Colon (tissue), 2 donors: ENCODE data around the gene SIGLEC11.
"Not testable (repeated sequence)": the region's sequence is repeated elsewhere in the genome, so short reads cannot be mapped to it uniquely, and the experiment has no call there.

Source experiments
- FAIRE-seq: peaks from 2 replicates; lab custom pipeline; 2012; peaks lifted over from hg19 to GRCh38; lab: Jason Lieb, UNC
- donor health status: control.
- donor health status: control.

SIGLEC11 gene

DNA sequence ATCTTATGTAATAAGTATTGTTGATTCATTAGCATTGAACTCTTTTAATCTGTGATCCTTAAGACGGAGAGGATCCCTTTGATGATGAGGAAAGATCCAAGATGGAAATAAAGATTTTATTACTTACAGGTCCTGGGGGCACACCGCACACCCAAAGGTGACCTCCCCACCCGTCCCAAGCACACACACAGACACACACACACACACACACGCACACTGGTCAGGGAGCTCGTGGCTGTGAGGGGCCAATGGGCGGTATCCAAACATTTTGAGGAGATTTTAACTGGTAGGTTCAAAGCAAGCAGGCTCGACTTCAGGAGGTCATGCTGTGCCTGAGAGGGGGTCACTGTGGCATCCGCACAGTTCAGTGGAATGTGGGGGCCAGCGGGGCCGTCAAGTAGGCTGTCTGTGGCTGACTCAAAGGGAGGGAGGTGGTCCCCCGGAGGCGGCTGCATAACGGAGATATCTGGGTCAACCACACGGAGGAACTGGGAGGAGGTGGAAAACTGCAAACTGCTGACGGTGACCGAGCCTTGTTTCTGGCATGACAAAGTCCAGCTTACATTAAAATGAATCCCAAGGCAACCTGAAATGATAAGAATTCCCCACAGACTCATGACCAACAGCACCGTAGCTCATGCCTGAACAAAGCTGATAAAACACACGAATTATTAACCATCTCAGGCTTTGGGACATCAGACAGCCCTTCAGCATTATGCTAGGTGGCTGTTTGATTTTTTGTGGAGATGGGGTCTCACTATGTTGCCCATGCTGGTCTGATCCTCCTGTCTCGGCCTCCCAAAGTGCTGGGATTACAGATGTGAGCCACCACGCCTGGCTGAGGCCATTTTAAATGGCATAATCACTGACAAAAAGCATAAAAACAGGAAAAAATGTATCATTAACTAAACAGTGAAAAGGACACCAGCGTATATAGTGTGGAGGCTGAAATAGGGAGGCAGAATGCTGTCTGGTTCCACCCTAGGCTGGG is 20.9 kb upstream of the SIGLEC11 start:
- no peak for FAIRE-seq

DNA sequence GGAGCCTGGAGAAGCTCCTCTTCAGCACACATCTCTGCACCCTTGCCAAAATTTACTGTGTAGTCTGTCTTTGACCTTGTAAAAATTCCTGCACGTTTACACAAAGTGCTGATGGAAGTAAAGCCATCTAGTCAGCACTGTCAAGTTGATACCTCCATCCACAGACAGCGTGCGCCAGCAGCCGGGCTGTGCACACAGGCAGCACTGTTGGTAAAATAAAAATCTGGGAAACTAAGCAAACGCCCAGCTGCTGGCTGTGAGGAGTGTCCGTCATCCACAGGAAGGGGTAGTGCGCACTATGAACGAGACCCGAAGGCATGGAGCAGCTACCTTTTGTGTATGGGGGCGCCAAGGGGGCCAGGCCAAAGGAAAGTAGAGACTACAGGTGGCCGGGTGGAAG is 17.4 kb upstream of the SIGLEC11 start:
- no peak for FAIRE-seq

DNA sequence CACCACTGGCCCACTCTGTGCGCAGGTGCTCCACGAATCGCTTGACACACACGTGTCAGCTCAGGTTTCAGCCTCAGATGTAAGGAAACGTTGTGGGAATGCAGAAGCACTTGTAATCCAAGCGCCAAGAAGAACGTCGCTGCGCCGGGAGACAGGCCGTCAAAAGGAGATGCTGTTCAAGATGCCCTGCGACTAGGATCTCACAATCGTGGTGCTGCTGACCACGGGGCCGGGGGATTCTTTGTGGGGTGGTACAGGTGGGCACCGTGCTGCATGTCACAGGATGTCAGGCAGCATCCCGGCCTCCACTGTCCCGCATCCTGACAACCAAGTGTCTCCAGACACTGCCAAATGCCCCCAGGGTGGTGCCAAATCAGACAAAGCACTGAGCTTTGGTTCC is 16.9 kb upstream of the SIGLEC11 start:
- no peak for FAIRE-seq

DNA sequence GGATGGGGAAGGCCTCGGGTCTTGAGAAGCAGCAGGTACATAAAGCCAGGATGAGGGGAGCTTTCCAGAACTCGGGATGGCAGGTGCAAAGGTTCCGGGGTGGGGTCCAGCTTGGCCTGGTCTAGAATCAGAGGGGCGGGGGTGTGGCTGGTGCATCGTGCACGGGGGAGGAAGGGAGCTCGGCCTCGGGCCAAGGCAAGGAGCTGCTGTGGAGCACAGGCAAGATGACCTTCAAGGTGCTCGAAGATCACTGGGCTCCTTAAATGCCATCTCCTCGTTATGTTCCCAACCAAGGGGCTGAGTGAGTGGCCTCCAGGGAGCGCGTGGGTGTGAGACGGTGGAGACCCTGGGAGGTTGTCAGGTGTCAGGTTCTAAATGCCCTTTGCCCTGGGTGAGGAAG is 16.1 kb upstream of the SIGLEC11 start:
- FAIRE-seq = no peak

DNA sequence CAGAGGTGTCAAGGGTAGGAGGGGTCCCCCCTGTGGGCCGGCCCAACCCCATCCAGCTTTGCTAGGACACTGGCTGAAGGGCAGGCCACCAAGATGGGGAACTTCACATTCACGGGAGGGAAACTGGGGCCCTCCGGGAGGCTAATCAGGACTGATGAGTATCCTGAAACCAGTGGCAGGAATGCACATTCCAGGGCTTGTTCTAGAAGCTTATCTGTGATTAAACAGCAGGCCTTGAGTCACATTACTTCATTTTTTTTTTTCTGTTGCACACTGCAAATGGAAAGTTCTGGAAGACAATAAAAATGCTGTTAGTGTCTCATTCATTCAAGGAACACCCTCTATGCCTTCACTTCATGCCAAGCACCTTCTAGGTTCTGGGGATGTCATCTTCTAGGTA is 15.5 kb upstream of the SIGLEC11 start:
- FAIRE-seq = no peak

DNA sequence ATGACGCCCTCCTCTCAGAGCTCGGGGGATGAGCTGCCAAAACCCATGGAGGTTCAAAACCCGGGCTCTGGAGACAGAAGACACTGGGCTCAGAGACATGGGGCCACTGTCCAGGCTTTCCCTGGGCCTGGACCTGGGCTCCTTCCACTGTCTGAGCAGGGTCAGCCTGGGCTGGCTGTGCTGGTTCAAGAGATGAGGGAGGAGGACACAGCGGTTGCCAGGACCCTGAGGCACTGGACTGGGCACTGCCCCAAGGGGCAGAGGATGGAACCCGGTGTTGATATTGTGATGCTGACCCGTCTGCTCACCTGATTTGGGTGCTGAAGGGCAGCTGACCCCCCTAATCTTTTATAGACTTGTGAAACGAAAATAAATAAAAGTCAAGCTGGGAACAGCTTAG is 14.1 kb upstream of the SIGLEC11 start:
- no peak for FAIRE-seq

DNA sequence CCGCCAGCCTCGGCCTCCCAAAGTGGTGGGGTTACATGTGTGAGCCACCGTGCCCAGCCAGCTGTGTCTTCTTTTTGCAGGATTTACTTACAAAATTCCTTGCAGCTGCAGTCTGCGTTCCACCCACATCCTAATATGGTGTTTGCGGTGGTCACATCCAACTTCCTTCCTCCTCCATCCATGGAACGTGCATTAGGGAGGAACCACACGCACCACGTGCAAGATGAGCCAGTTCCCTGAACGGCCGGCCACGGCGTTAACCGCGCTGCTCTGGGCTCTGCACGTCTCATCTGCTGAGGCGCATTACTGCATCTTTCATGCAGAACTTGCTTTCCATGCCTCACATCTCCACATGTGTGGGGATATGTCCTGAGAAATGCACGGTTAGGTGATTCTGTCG is 13.0 kb upstream of the SIGLEC11 start:
- FAIRE-seq = no peak

DNA sequence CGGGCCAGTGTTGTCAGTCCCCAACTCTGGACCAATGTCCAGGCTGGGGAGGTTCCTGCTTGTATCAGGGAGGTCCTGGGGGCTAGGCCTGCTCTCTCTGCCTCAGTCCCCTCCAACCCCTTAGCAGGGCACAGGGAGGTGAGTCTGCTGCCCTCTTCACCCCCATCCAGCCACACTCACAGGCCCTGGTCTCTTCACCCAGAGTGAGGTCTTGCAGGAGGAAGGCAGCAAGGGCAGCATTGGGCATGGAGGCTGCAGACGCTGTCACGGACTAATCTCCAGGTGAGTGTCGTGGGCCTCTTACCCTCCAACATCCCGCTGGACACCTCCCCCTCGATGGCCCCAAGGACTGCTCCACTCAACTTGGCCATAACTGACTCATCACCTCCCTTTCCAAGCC is 11.9 kb upstream of the SIGLEC11 start:
- no peak for FAIRE-seq

DNA sequence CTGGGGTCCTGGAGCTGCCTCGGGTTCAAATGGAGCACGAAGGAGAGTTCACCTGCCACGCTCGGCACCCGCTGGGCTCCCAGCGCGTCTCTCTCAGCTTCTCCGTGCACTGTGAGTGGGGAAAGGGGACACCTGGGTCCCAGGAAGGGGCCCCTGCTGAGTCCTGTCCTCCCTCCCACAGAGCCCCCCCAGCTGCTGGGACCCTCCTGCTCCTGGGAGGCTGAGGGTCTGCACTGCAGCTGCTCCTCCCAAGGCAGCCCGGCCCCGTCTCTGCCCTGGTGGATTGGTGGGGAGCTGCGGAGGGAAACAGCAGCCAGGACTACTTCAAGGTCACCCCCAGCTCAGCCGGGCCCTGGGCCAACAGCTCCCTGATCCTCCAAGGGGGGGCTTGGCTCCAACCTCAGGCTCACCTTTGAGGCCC is 11.0 kb upstream of the SIGLEC11 start:
- FAIRE-seq = no peak

DNA sequence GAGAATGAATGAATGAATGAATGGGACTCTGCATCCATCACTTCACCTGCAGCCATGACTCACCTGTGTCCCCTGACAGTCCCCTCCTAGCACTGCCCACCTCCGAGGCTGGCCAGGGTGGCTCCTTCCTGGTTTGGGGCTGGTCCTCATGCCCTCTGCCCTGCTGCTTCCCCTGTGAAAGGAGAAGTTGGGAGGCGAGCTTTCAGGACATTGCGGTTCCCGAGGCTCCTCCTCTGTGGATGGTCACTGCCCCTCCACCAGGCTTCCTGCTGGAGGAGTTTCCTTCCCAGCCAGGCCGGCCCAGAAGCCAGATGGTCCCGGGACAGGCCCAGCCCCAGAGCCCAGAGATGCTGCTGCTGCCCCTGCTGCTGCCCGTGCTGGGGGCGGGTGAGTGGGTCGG is 8.4 kb upstream of the SIGLEC11 start:
- not testable (repeated sequence) for FAIRE-seq

DNA sequence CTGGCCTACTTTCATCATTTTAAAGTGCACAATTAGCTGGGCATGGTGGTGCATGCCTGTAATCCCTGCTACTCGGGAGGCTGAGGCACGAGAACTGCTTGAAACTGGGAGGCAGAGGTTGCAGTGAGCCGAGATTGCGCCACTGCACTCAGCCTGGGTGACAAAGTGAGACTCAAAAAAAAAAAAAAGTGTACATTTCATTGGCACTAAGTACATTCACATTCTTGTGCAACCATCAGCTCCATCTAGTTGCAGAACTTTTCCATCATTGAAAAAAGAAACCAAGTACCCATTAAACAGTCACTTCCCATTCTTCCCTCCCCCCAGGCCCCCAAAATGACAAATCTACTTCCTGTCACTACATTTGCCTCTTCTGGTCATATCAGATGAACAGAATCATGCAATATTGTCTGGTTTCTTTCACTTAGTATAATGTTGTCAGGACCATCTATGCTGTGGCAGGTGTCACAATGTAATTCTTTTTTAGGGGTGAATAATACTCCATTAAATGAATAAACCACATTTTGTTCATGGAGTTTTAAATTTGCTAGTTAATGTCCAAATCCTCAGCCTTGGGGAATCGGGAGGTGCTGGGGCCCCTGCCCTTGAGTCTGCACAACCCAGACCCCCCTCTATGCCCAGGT is 7.4 kb upstream of the SIGLEC11 start:
- FAIRE-seq = no peak

DNA sequence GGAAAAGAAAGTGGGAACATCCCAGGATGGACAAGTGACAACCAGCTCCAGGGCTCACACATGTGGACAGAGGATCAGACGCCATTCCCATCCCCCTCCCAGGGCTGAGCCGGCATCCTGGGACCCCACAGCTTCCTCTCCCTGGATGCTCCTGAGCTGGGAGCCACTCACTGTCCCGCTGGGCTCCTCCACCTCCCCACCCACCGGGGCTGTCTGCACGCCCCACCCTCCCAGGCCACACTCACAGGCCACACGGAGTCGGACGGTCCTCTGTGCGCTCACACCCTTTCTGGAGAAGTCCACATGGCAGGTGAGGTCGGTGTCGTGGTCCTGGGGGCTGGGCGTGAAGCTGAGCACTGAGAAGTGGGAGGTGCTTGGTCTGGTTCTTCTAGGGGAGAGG is 1.1 kb downstream of the SIGLEC11 start:
- FAIRE-seq = not testable (repeated sequence)

DNA sequence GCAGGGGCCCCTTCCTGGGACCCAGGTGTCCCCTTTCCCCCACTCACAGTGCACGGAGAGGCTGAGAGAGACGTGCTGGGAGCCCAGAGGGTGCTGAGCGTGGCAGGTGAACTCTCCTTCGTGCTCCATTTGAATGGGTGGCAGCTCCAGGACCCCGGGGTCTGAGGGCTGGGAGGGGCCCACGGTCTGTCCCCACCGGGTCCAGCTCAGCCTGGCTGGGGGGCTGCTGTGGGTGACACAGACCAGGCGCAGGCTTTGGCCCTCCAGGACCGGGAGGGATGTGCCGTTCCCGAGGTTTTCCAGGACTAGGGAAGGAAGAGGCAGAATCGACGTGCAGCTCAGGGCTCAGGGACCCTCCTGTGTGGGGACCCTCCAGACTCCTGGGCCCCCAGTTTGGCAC is 2.4 kb downstream of the SIGLEC11 start:
- FAIRE-seq = not testable (repeated sequence)

DNA sequence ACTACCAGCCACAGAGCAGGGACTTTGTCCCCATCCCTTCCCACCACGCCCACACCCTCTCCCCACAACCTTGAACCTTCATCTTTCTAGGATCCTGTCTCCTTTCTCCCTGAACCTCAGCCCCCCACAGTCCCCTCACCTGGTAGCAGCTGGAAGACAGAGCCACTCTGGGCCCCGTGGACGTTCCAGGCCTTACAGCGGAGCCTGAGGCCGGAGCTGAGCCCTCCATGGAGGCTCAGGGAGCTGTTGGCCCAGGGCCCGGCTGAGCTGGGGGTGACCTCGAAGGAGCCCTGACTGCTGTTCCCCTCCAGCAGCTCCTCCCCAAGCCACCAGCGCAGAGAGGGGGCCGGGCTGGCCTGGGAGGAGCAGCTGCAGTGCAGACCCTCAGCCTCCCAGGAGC is 2.8 kb downstream of the SIGLEC11 start:
- not testable (repeated sequence) for FAIRE-seq

DNA sequence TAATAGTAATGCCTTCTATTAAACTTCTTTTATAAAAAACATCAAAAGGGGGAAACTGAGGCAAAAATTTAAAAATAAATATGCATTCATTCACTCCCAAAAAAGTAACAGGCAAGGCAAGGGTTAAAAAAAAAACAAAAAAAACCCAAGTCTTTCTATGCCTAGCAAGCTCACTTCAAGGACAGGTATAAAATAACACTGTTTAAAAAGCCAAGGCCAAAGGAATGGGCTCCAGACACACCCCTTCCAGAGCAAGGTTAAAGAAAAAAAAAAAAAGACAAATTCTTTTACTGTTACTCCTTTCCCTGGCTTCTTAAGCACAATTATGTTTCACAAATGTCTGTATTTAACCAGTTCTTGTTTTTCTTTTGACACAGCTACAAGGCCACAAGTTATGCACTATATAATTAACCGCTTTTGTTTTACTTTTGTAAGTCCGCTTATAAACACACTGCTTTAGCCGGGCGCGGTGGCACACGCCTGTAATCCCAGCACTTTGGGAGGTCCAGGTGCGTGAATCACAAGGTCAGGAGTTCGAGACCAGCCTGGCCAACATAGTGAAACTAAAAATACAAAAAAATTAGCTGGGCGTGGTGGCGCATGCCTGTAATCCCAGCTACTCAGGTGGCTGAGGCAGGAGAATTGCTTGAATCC is 3.6 kb downstream of the SIGLEC11 start:
- FAIRE-seq = no peak

DNA sequence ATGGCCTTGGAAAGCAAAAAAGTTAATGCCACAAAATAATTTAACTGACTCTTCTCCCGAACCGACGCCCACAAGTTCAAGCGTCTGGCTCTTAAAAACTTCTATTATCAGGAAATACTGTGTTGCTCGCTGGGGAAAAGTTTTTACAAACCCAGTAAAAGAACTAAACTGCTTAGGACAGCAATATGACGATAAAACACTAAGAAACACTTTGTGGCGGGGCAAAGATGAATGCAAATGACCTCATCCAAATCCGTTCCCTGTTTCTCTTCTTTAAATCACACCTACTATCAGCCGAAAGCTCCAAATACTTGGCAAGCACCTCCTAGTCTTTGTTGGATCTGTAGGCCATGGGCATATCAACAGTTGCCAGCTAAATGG is 4.9 kb downstream of the SIGLEC11 start:
- FAIRE-seq = no peak

DNA sequence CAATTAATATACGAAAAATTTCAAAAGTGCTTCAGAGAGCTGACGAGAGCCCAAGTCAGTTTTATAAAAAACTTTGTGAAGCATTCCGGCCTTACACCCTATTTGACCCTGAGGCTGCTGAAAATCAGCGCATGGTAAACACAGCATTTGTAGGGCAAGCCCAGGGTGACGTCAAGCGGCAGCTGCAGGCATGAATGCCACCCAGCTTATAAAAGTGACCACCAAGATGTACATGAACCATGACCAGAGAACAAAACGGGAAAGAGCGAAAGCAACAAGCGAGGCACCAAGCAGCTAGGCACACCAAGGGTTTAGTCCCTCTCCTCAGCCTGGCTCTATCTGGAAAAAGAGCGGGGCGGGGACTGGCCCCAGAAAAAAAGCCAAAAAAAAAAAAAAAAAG is 6.0 kb downstream of the SIGLEC11 start:
- no peak for FAIRE-seq

DNA sequence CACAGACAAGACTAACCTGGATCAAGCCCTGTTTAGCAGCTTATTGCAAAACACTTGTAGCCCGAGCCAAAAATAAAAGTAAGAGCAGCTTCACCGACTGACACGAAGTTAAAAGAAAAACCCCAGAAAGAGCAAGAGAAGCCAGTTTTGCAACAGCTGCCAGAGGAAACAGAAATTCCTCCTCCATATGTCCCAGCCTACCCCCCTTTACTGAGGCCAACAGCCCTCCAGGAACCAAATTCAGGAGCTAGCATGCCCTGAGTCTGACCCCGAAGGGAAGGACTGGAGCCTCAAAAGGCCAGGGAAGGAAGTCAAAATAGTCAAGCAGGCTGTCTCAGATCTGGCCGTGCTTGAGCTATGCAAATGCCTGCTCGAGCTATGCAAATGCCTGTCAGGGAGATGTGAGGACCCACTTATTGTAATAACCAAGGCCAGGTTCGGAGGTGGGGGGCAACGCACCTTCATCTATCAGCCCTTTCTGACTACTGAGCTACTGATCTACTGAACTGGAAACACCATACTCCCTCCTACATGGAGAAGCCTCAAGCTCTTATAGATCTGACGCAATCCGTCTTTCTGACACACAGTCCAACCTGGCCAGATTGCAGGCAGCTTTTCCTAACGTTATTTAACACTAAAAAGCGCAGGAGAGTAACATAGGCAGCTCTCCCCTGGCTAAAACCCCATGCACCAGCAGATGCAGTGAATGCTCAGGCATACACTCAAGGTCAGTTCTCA is 6.7 kb downstream of the SIGLEC11 start:
- no peak for FAIRE-seq

DNA sequence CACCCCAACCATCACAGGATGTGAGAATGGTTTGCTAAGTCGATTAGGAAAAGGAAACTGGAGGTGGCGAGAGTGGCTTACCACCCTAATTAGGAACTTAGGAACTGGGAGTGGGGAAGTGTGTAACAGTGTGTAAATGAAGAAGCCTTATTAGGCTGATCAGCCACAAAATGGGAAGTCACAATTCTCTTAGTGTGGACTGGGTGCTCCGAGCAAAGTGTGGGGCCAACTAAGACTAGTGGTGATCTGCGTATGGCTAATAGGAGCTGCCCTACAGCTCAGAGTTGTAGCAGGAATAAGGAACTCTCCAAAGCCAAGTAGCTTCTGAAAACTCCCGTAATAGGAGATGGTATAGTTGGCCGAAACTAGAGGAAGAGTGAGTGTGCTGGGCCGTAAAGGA is 7.6 kb downstream of the SIGLEC11 start:
- no peak for FAIRE-seq

DNA sequence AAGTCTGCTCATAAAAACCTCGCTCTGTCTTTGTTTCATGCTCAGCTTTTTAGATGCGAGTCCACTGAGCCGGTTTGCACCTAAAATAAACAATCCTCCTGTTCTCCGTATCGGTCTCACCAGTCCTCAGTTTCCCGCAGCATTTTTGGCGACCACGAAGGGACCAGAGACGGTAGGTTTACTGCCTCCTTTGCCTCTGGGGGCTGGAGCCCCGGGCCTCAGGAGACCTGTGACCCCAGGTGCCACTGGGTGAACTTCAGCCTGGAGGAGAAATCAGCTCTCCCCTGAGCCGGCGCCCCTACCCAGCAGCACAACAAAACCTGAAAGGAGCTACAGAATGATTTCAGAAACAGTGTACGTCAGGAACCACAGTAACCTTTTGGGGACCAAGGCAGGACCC is 8.1 kb downstream of the SIGLEC11 start:
- FAIRE-seq = no peak

DNA sequence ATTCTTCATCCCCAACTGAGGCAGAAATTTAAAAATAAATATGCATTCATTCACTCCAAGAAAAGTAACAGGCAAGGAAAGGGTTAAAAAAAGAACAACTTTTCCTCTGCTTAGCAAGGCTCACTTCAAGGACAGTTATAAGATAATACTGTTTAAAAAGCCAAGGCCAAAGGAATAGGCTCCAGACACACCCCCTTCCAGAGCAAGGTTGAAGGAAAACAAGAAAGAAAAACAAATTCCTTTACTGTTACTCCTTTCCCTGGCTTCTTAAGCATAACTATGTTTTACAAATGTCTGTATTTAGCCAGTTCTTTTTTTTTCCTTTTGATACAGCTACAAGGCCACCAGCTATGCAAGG is 8.5 kb downstream of the SIGLEC11 start:
- no peak for FAIRE-seq

DNA sequence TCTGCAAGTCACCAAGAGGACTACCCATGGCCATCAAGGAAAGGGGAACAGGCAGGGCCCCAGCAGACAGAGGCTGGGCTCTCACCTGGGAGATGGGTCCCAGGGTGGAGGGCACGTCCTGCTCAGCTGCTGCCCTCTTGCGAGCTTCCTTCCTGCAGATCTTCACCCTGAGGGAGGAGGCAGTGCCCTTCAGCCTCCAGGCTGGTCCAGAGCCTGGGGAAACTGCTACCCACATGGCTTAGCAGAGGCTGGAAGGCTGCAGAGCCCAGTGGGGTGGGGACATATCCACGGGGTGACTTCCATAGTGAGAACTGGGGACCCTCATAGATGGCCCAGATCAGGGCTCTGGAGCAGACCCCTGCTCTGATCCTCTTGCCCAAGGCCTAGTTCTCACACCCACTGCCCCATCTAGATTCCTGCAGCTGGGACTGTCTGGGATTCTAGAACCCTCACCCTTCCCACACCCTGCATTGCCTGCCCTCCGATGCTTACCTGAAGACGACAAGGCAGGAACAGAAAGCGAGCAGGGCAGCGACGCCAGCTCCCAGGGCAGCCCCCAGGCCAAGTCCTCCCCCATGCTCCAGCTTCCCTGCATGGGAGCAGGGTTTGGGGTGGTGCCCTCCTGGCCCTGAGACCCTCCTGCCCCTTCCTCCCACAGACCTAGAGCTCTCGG is 9.0 kb downstream of the SIGLEC11 start:
- no peak for FAIRE-seq
